ENCODE results near the gene TMEM258. TPM values are rescaled to one million over a fixed set of nuclear protein-coding genes. Genes with fewer than 3 reads are reported as not detected.
A peak's percentile ranks its signal among the peaks of the same experiment; 100 is the strongest.

TMEM258 gene
- total RNA-seq, 1 donor = 76.4 TPM

DNA sequence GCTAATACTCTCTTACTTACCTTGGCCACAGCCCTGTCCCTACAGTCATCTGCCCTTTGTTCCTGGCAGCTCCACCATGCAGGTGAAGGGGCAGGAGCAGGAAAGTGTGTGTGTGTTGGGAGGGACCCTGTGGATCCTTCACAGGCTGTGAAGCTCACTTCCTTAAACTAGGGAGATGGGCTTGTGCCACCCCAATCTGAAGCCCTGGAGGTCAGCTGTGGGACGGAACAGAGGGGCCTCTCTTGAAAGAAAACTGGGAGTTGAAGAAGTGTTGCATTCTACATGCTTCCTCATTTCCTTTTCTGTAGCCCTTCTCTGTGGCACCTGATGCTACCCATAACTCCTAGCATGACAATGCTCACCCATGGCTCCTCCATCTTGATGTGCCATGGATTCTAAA, 12.7 kb upstream of the TMEM258 start:
- TF ChIP-seq, protein P1, sequence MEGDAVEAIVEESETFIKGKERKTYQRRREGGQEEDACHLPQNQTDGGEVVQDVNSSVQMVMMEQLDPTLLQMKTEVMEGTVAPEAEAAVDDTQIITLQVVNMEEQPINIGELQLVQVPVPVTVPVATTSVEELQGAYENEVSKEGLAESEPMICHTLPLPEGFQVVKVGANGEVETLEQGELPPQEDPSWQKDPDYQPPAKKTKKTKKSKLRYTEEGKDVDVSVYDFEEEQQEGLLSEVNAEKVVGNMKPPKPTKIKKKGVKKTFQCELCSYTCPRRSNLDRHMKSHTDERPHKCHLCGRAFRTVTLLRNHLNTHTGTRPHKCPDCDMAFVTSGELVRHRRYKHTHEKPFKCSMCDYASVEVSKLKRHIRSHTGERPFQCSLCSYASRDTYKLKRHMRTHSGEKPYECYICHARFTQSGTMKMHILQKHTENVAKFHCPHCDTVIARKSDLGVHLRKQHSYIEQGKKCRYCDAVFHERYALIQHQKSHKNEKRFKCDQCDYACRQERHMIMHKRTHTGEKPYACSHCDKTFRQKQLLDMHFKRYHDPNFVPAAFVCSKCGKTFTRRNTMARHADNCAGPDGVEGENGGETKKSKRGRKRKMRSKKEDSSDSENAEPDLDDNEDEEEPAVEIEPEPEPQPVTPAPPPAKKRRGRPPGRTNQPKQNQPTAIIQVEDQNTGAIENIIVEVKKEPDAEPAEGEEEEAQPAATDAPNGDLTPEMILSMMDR (IDR thresholded peaks at IDR 0.05; ENCODE audit: insufficient read depth, low read depth, low read length) = no peak
- no peak overlapping the region for H3K4me3 ChIP-seq (ENCODE audit: low read depth, low read length)
- no peak for DNase-seq (ENCODE audit: low read depth)

DNA sequence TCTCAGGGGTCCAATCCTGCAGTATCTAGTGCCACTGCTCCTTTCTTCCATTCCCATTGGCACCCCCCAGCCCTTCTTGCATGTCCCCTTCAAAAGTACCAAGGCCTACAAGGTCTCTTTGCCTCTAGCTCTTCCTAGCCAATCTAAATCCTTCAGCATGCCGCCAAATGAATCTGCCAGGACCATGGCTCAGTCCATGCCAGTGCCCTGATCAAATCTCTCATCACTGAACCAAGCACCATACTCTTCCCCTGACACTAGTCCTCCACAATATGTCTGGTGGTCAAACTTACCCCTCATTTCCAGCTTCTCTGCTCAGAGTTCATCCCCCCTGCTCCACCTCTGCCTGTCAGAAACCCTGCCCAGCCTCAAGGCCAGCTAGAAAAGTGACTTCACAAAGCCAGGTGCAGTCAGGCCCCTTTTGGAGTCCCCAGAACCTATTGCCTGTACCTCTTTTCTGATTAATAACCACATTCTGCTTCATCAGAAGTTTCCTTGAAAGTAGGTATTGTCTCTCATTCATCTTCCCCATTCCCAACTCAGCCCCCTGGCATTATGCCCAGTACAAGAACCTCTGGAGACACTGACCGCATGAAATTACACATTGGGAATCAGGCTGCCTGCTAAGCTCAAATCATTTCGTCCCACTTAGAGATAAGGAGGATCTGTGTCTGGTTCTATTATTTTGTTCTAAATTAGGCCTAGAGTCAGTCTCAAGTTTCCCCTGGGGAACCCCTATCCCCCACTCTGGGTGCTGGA, 11.7 kb upstream of the TMEM258 start:
- TF ChIP-seq, protein P1 (IDR thresholded peaks at IDR 0.05; ENCODE audit: insufficient read depth, low read depth, low read length) = no peak
- H3K4me3 ChIP-seq (ENCODE audit: low read depth, low read length) = no peak overlapping the region
- peak; percentile 14 for DNase-seq (ENCODE audit: low read depth)

DNA sequence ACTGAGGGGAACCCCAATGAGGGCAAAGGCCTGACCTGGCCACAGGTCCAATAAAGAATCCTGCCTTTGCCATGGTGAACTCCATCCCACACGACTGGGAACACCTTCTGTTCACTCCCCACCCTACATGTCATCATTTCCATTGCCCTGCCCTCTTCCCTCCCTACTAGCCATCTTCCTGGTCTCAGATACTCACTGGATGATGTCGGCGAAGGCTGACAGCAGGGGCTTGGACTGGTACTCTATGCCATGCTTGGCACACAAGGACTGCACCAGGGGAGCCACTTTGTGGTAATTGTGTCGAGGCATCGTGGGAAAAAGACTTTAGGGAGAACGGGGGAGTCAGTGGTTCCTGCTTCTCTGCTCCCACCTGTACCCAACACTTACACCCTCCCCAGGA, 10.2 kb upstream of the TMEM258 start:
- H3K4me3 ChIP-seq (ENCODE audit: low read depth, low read length) = no peak overlapping the region
- TF ChIP-seq, protein P1 (IDR thresholded peaks at IDR 0.05; ENCODE audit: insufficient read depth, low read depth, low read length) = no peak
- no peak for DNase-seq (ENCODE audit: low read depth)

DNA sequence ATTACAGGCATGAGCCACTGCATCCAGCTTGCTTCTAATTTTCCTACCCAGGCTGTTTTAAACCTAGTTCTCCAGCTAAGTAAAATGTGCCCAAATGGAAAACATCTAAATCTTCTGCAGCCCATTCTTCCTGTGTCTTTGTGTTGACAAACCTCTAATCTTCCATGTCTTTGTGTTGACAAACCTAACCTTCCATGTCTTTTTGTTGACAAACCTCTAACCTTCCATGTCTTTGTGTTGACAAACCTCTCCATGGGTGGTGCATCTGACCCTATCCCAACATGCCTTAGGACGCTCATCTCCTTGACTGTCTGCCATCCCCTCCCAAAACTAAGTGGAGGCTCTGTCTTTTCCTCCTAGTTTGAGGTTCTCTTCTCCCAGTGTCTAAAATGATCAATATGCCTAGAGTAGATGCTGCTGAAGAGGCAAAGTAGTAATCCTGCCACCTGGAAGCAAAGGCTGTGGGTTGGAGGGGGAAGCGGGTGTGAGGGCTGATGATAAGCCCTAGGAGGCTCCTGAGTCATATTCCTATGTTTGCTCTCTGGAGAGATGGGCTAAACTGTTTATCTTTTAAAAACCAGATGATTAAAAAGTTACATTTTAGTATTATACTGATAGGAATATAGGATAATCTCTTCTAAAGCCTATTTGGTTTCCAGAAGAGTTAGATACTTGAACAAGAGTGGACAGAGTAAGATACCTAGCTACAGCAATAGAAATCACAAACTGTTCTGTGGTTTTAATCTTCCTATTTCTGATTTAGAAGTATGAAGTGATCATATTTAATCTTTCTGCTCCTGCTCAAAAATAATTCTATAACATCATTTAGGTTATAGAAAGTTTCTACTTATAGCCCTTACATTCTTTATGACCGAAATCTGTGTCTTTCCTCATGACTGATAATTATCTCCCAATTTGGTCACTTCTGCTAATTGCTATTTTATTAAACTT, 8.2 kb upstream of the TMEM258 start:
- DNase-seq (ENCODE audit: low read depth) = peak; percentile 22
- no peak overlapping the region for H3K4me3 ChIP-seq (ENCODE audit: low read depth, low read length)
- TF ChIP-seq, protein P1 (IDR thresholded peaks at IDR 0.05; ENCODE audit: insufficient read depth, low read depth, low read length) = no peak

DNA sequence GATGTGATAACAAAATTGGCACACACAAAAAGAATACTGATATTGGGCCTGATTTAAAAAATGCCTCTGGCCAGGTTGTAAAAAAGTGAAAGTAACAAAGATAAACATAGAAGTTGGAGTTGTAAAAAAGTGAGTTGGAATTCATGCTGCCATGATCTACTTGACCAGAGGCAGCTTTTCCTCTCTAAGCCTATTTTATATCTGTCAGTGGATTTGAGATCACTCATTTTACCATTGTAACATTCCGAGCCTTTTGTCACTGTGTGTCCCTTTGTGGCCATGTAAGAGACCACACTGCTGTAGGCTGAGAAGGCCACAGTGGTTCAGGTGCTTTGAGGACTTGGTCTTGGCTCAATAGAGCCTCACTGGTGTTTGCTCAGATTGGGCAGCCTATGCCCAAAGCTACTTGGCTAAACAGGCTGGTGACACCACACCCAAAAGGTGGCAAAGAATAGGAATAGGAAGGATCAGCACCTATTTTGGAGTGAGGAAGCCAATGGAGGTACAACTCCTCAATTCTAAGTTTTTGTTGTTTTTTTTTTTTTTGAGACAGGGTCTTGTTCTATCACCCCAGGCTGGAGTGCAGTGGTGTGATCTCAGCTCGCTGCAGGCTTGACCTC, 7.4 kb upstream of the TMEM258 start:
- H3K4me3 ChIP-seq (ENCODE audit: low read depth, low read length) = no peak overlapping the region
- TF ChIP-seq, protein P1 (IDR thresholded peaks at IDR 0.05; ENCODE audit: insufficient read depth, low read depth, low read length) = no peak
- no peak for DNase-seq (ENCODE audit: low read depth)

DNA sequence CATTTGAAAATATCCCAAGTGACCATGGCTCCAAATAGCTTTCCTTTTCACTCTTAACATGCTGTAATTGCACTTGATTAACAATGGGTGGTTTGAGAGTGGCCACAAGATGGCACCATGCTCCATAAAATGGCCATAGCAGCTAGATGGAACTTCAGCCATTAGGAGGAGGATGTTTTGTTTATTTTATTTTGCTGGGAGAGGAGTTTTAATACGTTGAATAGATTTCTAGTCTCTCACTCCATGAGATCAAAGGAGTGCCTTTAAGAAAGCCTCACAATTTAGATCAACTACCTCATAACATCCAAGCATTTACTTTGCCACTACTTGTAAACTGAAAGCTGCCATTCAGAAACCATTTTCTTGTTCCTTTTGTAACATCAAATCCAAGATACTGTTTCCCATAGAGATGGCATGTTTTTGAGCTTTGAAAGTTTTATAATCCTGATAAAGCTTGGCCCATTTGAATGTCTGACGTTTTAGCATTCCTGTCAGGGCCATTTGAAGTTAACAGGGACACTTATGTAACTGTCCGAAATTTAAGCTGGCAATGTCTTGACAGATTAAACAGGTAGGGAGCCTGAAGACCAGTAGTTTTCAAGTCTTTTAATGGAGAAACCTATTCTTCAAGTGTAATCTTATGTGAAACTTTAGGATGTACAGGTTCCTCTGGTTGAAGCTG, 5.0 kb upstream of the TMEM258 start:
- TF ChIP-seq, protein P1 (IDR thresholded peaks at IDR 0.05; ENCODE audit: insufficient read depth, low read depth, low read length) = peak; percentile 82
- DNase-seq (ENCODE audit: low read depth) = peak; percentile 91
- H3K4me3 ChIP-seq (ENCODE audit: low read depth, low read length) = no peak overlapping the region

All from fibroblast of villous mesenchyme (primary cell).